Neural progenitor cell (in vitro differentiated cells): Measurements from ENCODE around the gene NABP1. TPM values are rescaled to one million over a fixed set of nuclear protein-coding genes. Genes with fewer than 3 reads are reported as not detected.

Experiments used
- DNase-seq: peaks from one replicate; pipeline ENCODE4 v3.0.0-alpha.2; 2016; ENCODE audit warnings: low spot score
- H2AFZ ChIP-seq: fragments of 200-600 bp; sonication (generic); replicated peaks from 2 replicates; pipeline ENCODE4 v1.6.1; 2016; ENCODE audit warnings: antibody characterized with exemption
- H3F3A ChIP-seq: fragments of 200-600 bp; sonication (generic); 2 replicates; pipeline ENCODE4 v1.6.1; 2016; ENCODE audit warnings: antibody characterized with exemption, low read depth
- H3K27ac ChIP-seq: fragments of 200-600 bp; sonication (generic); 2 replicates; pipeline ENCODE4 v1.5.1; 2016; ENCODE audit warnings: mild to moderate bottlenecking
- H3K27me3 ChIP-seq: fragments of 200-600 bp; sonication (generic); 2 replicates; pipeline ENCODE4 v1.6.1; 2016; ENCODE audit warnings: mild to moderate bottlenecking, moderate library complexity
- H3K36me3 ChIP-seq: fragments of 200-600 bp; sonication (generic); 2 replicates; pipeline ENCODE4 v1.5.1; 2016
- H3K4me1 ChIP-seq: fragments of 200-600 bp; sonication (generic); 2 replicates; pipeline ENCODE4 v1.6.1; 2016; ENCODE audit warnings: mixed run types
- H3K4me2 ChIP-seq: fragments of 200-600 bp; sonication (generic); 2 replicates; pipeline ENCODE4 v1.6.1; 2016
- H3K4me3 ChIP-seq: fragments of 200-600 bp; sonication (generic); 2 replicates; pipeline ENCODE4 v1.5.1; 2016
- H3K79me2 ChIP-seq: fragments of 200-600 bp; sonication (generic); 2 replicates; pipeline ENCODE4 v1.6.1; 2016; ENCODE audit warnings: low read depth
- H3K9ac ChIP-seq: fragments of 200-600 bp; sonication (generic); 2 replicates; pipeline ENCODE4 v1.6.1; 2016
- H3K9me3 ChIP-seq: fragments of 200-600 bp; sonication (generic); 2 replicates; pipeline ENCODE4 v1.5.1; 2016; ENCODE audit warnings: low read depth
- H4K20me1 ChIP-seq: fragments of 200-600 bp; sonication (generic); 2 replicates; pipeline ENCODE4 v1.6.1; 2016; ENCODE audit warnings: low read depth
- H3K27ac Mint-ChIP-seq: 3 replicates; pipeline ENCODE4 v1.8.0; 2021; ENCODE audit warnings: mixed read lengths
- H3K27me3 Mint-ChIP-seq: 2 replicates; pipeline ENCODE4 v1.8.0; 2022; ENCODE audit warnings: low read depth, mild to moderate bottlenecking, inconsistent platforms, moderate library complexity, mixed read lengths; ENCODE audit not compliant: insufficient read depth
- H3K36me3 Mint-ChIP-seq: 3 replicates; pipeline ENCODE4 v1.8.0; 2021; ENCODE audit warnings: mixed read lengths
- H3K4me1 Mint-ChIP-seq: 3 replicates; pipeline ENCODE4 v1.8.0; 2021; ENCODE audit warnings: mixed read lengths
- H3K4me3 Mint-ChIP-seq: 3 replicates; pipeline ENCODE4 v1.8.0; 2021; ENCODE audit warnings: mild to moderate bottlenecking, moderate library complexity, mixed read lengths
- H3K9me3 Mint-ChIP-seq: 3 replicates; pipeline ENCODE4 v1.8.0; 2020; ENCODE audit warnings: mixed read lengths
- CTCF ChIP-seq: fragments of 200-600 bp; sonication (generic); IDR thresholded peaks from 2 replicates; pipeline ENCODE4 v1.5.1; 2017; ENCODE audit warnings: antibody characterized with exemption, mild to moderate bottlenecking
- EZH2 ChIP-seq: fragments of 200-600 bp; sonication (generic); IDR thresholded peaks from 2 replicates; pipeline ENCODE4 v1.6.1; 2017; ENCODE audit warnings: antibody characterized with exemption, mild to moderate bottlenecking, moderate library complexity
- EZH2phosphoT487 ChIP-seq: fragments of 200-600 bp; sonication (generic); IDR thresholded peaks from 2 replicates; pipeline ENCODE4 v1.6.1; 2017; ENCODE audit warnings: antibody characterized with exemption
- total RNA-seq: library from RNA; depleted of rRNA; stranded (reverse); fragments of >200 nt; gene quantifications from 2 replicates; pipeline ENCODE4 v1.2.3, GENCODE V29; 2015; ENCODE audit warnings: low replicate concordance

NABP1 gene
- total RNA-seq, 1 donor from 2014 or later, result 2.8 TPM

GRCh38 chr2:191645032-191645431, 32.9 kb upstream of the NABP1 start:
- H4K20me1 ChIP-seq, result no peaks in the 10 kb centered on the region
- Mint-ChIP-seq H3K36me3 (no peaks in the 10 kb centered on the region), H3K27ac (no peak overlapping the region), H3K9me3 (no peaks in the 10 kb centered on the region), H3K27me3 (peaks cover 2% of the 10 kb centered on the region), H3K4me1 (no peaks in the 10 kb centered on the region), H3K4me3 (no peak overlapping the region)
- H3K4me3 ChIP-seq, result no peak overlapping the region
- H2AFZ ChIP-seq, result no peak overlapping the region
- no peak for DNase-seq
- H3K9ac ChIP-seq, result no peak overlapping the region
- no peaks in the 10 kb centered on the region for H3K36me3 ChIP-seq
- no peak overlapping the region for H3K4me2 ChIP-seq
- no peak overlapping the region for H3K27ac ChIP-seq
- TF ChIP-seq CTCF, result no peak
- no peak for TF ChIP-seq EZH2phosphoT487
- no peak for TF ChIP-seq EZH2
- H3K27me3 ChIP-seq, result no peaks in the 10 kb centered on the region
- no peaks in the 10 kb centered on the region for H3F3A ChIP-seq
- H3K9me3 ChIP-seq, result no peaks in the 10 kb centered on the region
- no peaks in the 10 kb centered on the region for H3K79me2 ChIP-seq
- H3K4me1 ChIP-seq, result no peaks in the 10 kb centered on the region

GRCh38 chr2:191645434-191646162, 32.3 kb upstream of the NABP1 start:
- DNase-seq, result no peak
- no peak overlapping the region for H2AFZ ChIP-seq
- no peaks in the 10 kb centered on the region for H3F3A ChIP-seq
- no peak overlapping the region for H3K4me2 ChIP-seq
- H3K4me1 ChIP-seq, result peaks cover 1% of the 10 kb centered on the region
- Mint-ChIP-seq H3K4me1 (no peaks in the 10 kb centered on the region), H3K9me3 (no peaks in the 10 kb centered on the region), H3K27me3 (peaks cover 2% of the 10 kb centered on the region), H3K36me3 (no peaks in the 10 kb centered on the region), H3K4me3 (no peak overlapping the region), H3K27ac (no peak overlapping the region)
- no peaks in the 10 kb centered on the region for H3K9me3 ChIP-seq
- H3K36me3 ChIP-seq, result no peaks in the 10 kb centered on the region
- H3K9ac ChIP-seq, result no peak overlapping the region
- no peaks in the 10 kb centered on the region for H3K79me2 ChIP-seq
- no peaks in the 10 kb centered on the region for H3K27me3 ChIP-seq
- H3K4me3 ChIP-seq, result no peak overlapping the region
- no peak overlapping the region for H3K27ac ChIP-seq
- no peak for TF ChIP-seq CTCF
- TF ChIP-seq EZH2phosphoT487, result no peak
- no peak for TF ChIP-seq EZH2
- no peaks in the 10 kb centered on the region for H4K20me1 ChIP-seq

- Histone ChIP-seq H3K4me1 (peaks cover 9% of the 10 kb centered on the region), H3K36me3 (no peaks in the 10 kb centered on the region), H3F3A (peaks cover 6% of the 10 kb centered on the region), H3K79me2 (no peaks in the 10 kb centered on the region), H3K4me2 (no peak overlapping the region), H3K27me3 (no peaks in the 10 kb centered on the region), H3K4me3 (no peak overlapping the region), H3K27ac (no peak overlapping the region), H3K9me3 (no peaks in the 10 kb centered on the region), H3K9ac (no peak overlapping the region), H2AFZ (no peak overlapping the region), H4K20me1 (no peaks in the 10 kb centered on the region)
- Mint-ChIP-seq H3K4me3 (peak overlapping the region; percentile 16), H3K4me1 (no peaks in the 10 kb centered on the region), H3K27ac (no peak overlapping the region), H3K27me3 (peaks cover 2% of the 10 kb centered on the region), H3K9me3 (no peaks in the 10 kb centered on the region), H3K36me3 (no peaks in the 10 kb centered on the region)
- DNase-seq, result no peak
- TF ChIP-seq EZH2phosphoT487 (no peak), EZH2 (no peak), CTCF (no peak)
These were observed 31.6 kb upstream of the NABP1 start for GRCh38 chr2:191646163-191646902.
